DMS79 (cell line): Measurements from ENCODE around the gene DIP2C.
"Not testable (repeated sequence)": the region's sequence is repeated elsewhere in the genome, so short reads cannot be mapped to it uniquely, and the experiment has no call there.

Source experiments
- DNase-seq: peaks from one replicate; lab custom pipeline; 2025; lab: John Stamatoyannopoulos, UW

DIP2C gene

GRCh38 chr10:306007-306674, 383.3 kb downstream of the DIP2C start:
- no peak for DNase-seq

- DNase-seq: no peak
Observed at GRCh38 chr10:305034-305433, 384.4 kb downstream of the DIP2C start.

GRCh38 chr10:301536-301935, 387.9 kb downstream of the DIP2C start:
- DNase-seq: no peak

GRCh38 chr10:300580-300979, 388.9 kb downstream of the DIP2C start:
- DNase-seq: not testable (repeated sequence)

GRCh38 chr10:299969-300368, 389.5 kb downstream of the DIP2C start:
- DNase-seq: no peak

- no peak for DNase-seq
Observed at GRCh38 chr10:299512-299911, 390.0 kb downstream of the DIP2C start.

GRCh38 chr10:298033-298432, 391.4 kb downstream of the DIP2C start:
- DNase-seq: no peak

GRCh38 chr10:297567-297966, 391.9 kb downstream of the DIP2C start:
- no peak for DNase-seq

- DNase-seq: no peak
Observed at GRCh38 chr10:293636-294035, 395.8 kb downstream of the DIP2C start.

GRCh38 chr10:290026-290725, 399.3 kb downstream of the DIP2C start:
- no peak for DNase-seq

- DNase-seq: no peak
Observed at GRCh38 chr10:289581-289980, 399.9 kb downstream of the DIP2C start.

- DNase-seq: no peak
Observed at GRCh38 chr10:288316-289200, 400.9 kb downstream of the DIP2C start.

GRCh38 chr10:287814-288213, 401.7 kb downstream of the DIP2C start:
- no peak for DNase-seq

- DNase-seq: no peak
Observed at GRCh38 chr10:287026-287709, 402.3 kb downstream of the DIP2C start.

- no peak for DNase-seq
Observed at GRCh38 chr10:285216-285615, 404.3 kb downstream of the DIP2C start.

GRCh38 chr10:283916-284356, 405.5 kb downstream of the DIP2C start:
- DNase-seq: no peak

- no peak for DNase-seq
Observed at GRCh38 chr10:283140-283479, 406.4 kb downstream of the DIP2C start.

- DNase-seq: no peak
Observed at GRCh38 chr10:282294-283139, 407.0 kb downstream of the DIP2C start.

- no peak for DNase-seq
Observed at GRCh38 chr10:279655-280054, 409.8 kb downstream of the DIP2C start.

- no peak for DNase-seq
Observed at GRCh38 chr10:279232-279631, 410.2 kb downstream of the DIP2C start.

- no peak for DNase-seq
Observed at GRCh38 chr10:278707-279106, 410.8 kb downstream of the DIP2C start.
